Transverse colon (tissue), 4 donors: Measurements from ENCODE around the gene MSLN. TPM values are rescaled to one million over a fixed set of nuclear protein-coding genes. Genes with fewer than 3 reads are reported as not detected.

Source experiments
- DNase-seq: peaks from one replicate; pipeline ENCODE4 v3.0.0-alpha.2; 2019
- H3K27ac ChIP-seq, 4 donors: fragments of 200-600 bp; sonication (generic); 2 replicates each; pipeline ENCODE4 v1.5.1; 2016 to 2018; ENCODE audit warnings: inconsistent platforms in 4 of 4
- H3K27me3 ChIP-seq: fragments of 200-600 bp; sonication (generic); 2 replicates; pipeline ENCODE4 v1.5.1; 2017; ENCODE audit warnings: inconsistent platforms
- H3K36me3 ChIP-seq, 4 donors: fragments of 200-600 bp; sonication (generic); 2 replicates each; pipeline ENCODE4 v1.5.1; 2017 to 2019; ENCODE audit warnings: inconsistent platforms in 4 of 4
- H3K4me1 ChIP-seq, 4 donors: fragments of 200-600 bp; sonication (generic); 2 replicates each; pipeline ENCODE4 v1.5.1; 2017 to 2020; ENCODE audit warnings: inconsistent platforms in 4 of 4
- H3K4me3 ChIP-seq, 4 donors: fragments of 200-600 bp; sonication (generic); 1 replicate in 1 of 4; 2 replicates in 3 of 4; pipeline versions ENCODE4 v1.5.1 to v1.6.1; 2017 to 2019; ENCODE audit warnings: inconsistent platforms in 4 of 4
- H3K9me3 ChIP-seq, 2 donors: fragments of 200-600 bp; sonication (generic); 2 replicates each; pipeline ENCODE4 v1.5.1; 2017 to 2019; ENCODE audit warnings: inconsistent platforms in 2 of 2
- CTCF ChIP-seq, 5 experiments: fragments of 200-600 bp in 3 of 5; fragments of 450-650 bp in 2 of 5; sonication (generic) in 3 of 5; IDR thresholded peaks; 1 replicate in 2 of 5; 2 replicates in 3 of 5; pipeline ENCODE4 v1.5.1; 2016 to 2017; ENCODE audit warnings: antibody characterized with exemption in 5 of 5, inconsistent platforms in 3 of 5, mild to moderate bottlenecking in 2 of 5, moderate library complexity in 1 of 5
- EP300 ChIP-seq: sonication (generic); formaldehyde crosslinking; IDR thresholded peaks from one replicate; pipeline ENCODE4 v1.6.1; 2017; ENCODE audit warnings: antibody characterized with exemption, low read depth
- POLR2A ChIP-seq: fragments of 450-650 bp; IDR thresholded peaks from one replicate; pipeline ENCODE4 v1.6.1; 2016; ENCODE audit warnings: antibody characterized with exemption, mild to moderate bottlenecking, moderate library complexity
- POLR2AphosphoS5 ChIP-seq, 3 donors: sonication (generic); formaldehyde crosslinking; IDR thresholded peaks; one replicate each; pipeline ENCODE4 v1.6.1; 2016; ENCODE audit warnings: antibody characterized with exemption in 3 of 3
- WGBS, 2 donors: methylation state at CpG; one replicate each; pipeline ENCODE4 v1.1.5; 2018; ENCODE audit warnings: low coverage in 1 of 2; 5-methylcytosine and 5-hydroxymethylcytosine counted together
- in situ Hi-C, 4 donors: fragments of 200-750 bp; cut with MboI; loops; one replicate each; pipeline versions ENCODE4 v1.15.0 to v1.15.1; 2017; ENCODE audit warnings: low sequenced_read_pairs in 3 of 4, low pct_ligation_motif_present in 1 of 4, low pct_unique_long_range_greater_than_20kb in 1 of 4
- intact Hi-C: fragments of 100-400 bp; cut with DNase I; formaldehyde crosslinking; loops from one replicate; pipeline ENCODE4 v1.15.1; 2023; ENCODE audit warnings: low total_unique reads
- total RNA-seq, 4 donors: library from RNA; depleted of rRNA; stranded (reverse); fragments of >200 nt; gene quantifications; one replicate each; pipeline ENCODE4 v1.1.0, GENCODE V29; 2016

Gene MSLN
- total RNA-seq, 4 donors from 2014 or later, result 4.9 to 21.2 (median 10.3) TPM; not detected in 1

- H3K27me3 ChIP-seq, result peaks cover 36% of the 10 kb centered on the region
- 93% methylated on average over 2 of the region's 2 CpGs; no CpG with 5 or more reads in 1 of the 2 donors for WGBS, 2 donors
Observed at GRCh38 chr16:797120-797420, 36.5 kb downstream of the MSLN start.

GRCh38 chr16:797686-798085 is 37.2 kb downstream of the MSLN start:
- no peak overlapping the region for H3K4me3 ChIP-seq
- no peak for DNase-seq
- H3K4me1 ChIP-seq, result no peaks in the 10 kb centered on the region
- no peaks in the 10 kb centered on the region for H3K9me3 ChIP-seq
- peaks cover 42% of the 10 kb centered on the region for H3K27me3 ChIP-seq
- no peak overlapping the region for H3K27ac ChIP-seq
- in situ Hi-C loops, result no loop called here
- intact Hi-C loops, result no loop called here
- no peaks in the 10 kb centered on the region for H3K36me3 ChIP-seq
- TF ChIP-seq EP300 (no peak), POLR2AphosphoS5 (IDR thresholded peaks at IDR 0.05) (no peak), POLR2A (no peak), CTCF (IDR thresholded peaks at IDR 0.05) (no peak)
- 95% methylated on average over 18 of the region's 22 CpGs; no CpG with 5 or more reads in 1 of the 2 donors for whole genome bisulfite sequencing, 2 donors

More at GRCh38 chr16:797120-797420, 36.5 kb downstream of the MSLN start:
- no peak overlapping the region for H3K27ac ChIP-seq
- intact Hi-C loops (no loop called here), in situ Hi-C loops (no loop called here)
- no peaks in the 10 kb centered on the region for H3K4me1 ChIP-seq
- no peak for DNase-seq
- no peaks in the 10 kb centered on the region for H3K36me3 ChIP-seq
- H3K4me3 ChIP-seq, result no peak overlapping the region
- H3K9me3 ChIP-seq, result no peaks in the 10 kb centered on the region
- no peak for TF ChIP-seq EP300
- no peak for TF ChIP-seq CTCF (IDR thresholded peaks at IDR 0.05)
- no peak for TF ChIP-seq POLR2AphosphoS5 (IDR thresholded peaks at IDR 0.05)
- no peak for TF ChIP-seq POLR2A

GRCh38 chr16:798666-799065 is 38.1 kb downstream of the MSLN start:
- peaks cover 52% of the 10 kb centered on the region for H3K27me3 ChIP-seq
- no peaks in the 10 kb centered on the region for H3K36me3 ChIP-seq
- H3K4me3 ChIP-seq, result no peak overlapping the region
- in situ Hi-C loops (no loop called here), intact Hi-C loops (no loop called here)
- TF ChIP-seq EP300 (no peak), POLR2AphosphoS5 (IDR thresholded peaks at IDR 0.05) (no peak), POLR2A (no peak), CTCF (IDR thresholded peaks at IDR 0.05) (no peak)
- WGBS, 2 donors, result 69% methylated on average over 19 of the region's 19 CpGs; no CpG with 5 or more reads in 1 of the 2 donors
- no peak for DNase-seq
- H3K4me1 ChIP-seq, result no peaks in the 10 kb centered on the region
- no peaks in the 10 kb centered on the region for H3K9me3 ChIP-seq
- no peak overlapping the region for H3K27ac ChIP-seq

- H3K27ac ChIP-seq, result no peak overlapping the region
- no peaks in the 10 kb centered on the region for H3K4me1 ChIP-seq
- WGBS, 2 donors, result 45% methylated on average over 18 of the region's 22 CpGs; no CpG with 5 or more reads in 1 of the 2 donors
- DNase-seq, result no peak
- in situ Hi-C loops, result no loop called here
- no peak overlapping the region for H3K4me3 ChIP-seq
- intact Hi-C loops, result no loop called here
- H3K36me3 ChIP-seq, result no peaks in the 10 kb centered on the region
- no peak for TF ChIP-seq POLR2A
- TF ChIP-seq EP300, result no peak
- no peak for TF ChIP-seq CTCF (IDR thresholded peaks at IDR 0.05)
- TF ChIP-seq POLR2AphosphoS5 (IDR thresholded peaks at IDR 0.05), result no peak
- H3K9me3 ChIP-seq, result no peaks in the 10 kb centered on the region
- H3K27me3 ChIP-seq, result peaks cover 56% of the 10 kb centered on the region
Observed at GRCh38 chr16:799111-799947, 38.8 kb downstream of the MSLN start.
